Esophagus squamous epithelium (tissue), 4 donors: ENCODE measurements around the gene KIAA0232.

Experiments
- POLR2A ChIP-seq, 4 donors: fragments of 450-650 bp; IDR thresholded peaks; one replicate each; pipeline ENCODE4 v1.6.1; 2017; ENCODE audit warnings: antibody characterized with exemption in 4 of 4, mild to moderate bottlenecking in 4 of 4, moderate library complexity in 3 of 4
- TF ChIP-seq, protein P1 (sequence below), 6 experiments: fragments of 450-650 bp in 4 of 6; fragments of 200-600 bp in 2 of 6; sonication (generic) in 2 of 6; IDR thresholded peaks; one replicate each; pipeline ENCODE4 v1.5.1; 2016 to 2019; ENCODE audit warnings: antibody characterized with exemption in 6 of 6, mild to moderate bottlenecking in 4 of 6, moderate library complexity in 4 of 6

- TF ChIP-seq, protein P1, sequence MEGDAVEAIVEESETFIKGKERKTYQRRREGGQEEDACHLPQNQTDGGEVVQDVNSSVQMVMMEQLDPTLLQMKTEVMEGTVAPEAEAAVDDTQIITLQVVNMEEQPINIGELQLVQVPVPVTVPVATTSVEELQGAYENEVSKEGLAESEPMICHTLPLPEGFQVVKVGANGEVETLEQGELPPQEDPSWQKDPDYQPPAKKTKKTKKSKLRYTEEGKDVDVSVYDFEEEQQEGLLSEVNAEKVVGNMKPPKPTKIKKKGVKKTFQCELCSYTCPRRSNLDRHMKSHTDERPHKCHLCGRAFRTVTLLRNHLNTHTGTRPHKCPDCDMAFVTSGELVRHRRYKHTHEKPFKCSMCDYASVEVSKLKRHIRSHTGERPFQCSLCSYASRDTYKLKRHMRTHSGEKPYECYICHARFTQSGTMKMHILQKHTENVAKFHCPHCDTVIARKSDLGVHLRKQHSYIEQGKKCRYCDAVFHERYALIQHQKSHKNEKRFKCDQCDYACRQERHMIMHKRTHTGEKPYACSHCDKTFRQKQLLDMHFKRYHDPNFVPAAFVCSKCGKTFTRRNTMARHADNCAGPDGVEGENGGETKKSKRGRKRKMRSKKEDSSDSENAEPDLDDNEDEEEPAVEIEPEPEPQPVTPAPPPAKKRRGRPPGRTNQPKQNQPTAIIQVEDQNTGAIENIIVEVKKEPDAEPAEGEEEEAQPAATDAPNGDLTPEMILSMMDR (IDR thresholded peaks at IDR 0.05): no peak
- TF ChIP-seq POLR2A (IDR thresholded peaks at IDR 0.05): no peak
These were observed 52.3 kb downstream of the KIAA0232 start for GRCh38 chr4:6834867-6835266.
